SIG-M5 treated with dmso at 0.1 percent for 504 hours (cell line): ENCODE measurements around the gene MYO9B.

ENCODE experiments used
- DNase-seq: peaks from one replicate; lab custom pipeline; 2025; ENCODE audit not compliant: unreplicated experiment; lab: John Stamatoyannopoulos, UW

The MYO9B gene

DNA sequence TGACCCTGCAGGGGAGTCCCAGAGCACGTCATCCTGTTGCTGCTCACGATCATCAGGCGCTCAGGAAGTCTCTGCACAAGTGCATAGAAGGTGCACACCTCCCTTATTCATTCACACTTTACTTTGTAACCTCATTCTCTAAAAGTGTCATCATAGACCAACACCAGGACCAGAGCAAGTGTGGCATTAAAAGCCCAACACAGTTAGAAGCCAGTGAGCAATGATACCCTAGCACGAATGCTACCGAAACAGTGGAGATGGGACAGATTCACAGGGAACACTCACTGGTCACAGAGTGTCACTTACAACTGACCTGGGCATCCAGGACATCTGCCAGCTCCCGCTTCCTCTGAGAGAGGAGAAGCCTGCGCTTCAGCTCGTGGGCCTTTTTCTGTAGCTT, 17.3 kb upstream of the MYO9B start:
- no peak for DNase-seq

GRCh38 chr19:17060802-17061201, 14.8 kb upstream of the MYO9B start:
- no peak for DNase-seq

DNA sequence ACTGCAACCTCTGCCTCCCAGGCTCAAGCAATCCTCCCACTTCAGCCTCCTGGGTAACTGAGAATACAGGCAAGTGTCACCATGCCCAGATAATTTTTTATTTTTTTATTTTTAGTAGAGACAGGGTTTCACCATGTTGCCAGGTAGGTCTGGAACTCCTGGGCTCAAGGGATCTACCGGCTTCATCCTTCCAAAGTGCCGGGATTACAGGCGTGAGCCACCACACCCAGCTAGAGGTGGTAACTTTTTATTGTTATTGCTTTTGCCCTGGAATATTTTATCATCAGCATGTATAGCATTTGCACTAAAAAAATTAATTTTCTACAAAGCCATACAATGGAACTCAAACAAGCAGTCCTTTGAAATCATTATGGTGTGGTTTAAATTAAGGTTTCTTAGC, 14.4 kb upstream of the MYO9B start:
- no peak for DNase-seq

DNA sequence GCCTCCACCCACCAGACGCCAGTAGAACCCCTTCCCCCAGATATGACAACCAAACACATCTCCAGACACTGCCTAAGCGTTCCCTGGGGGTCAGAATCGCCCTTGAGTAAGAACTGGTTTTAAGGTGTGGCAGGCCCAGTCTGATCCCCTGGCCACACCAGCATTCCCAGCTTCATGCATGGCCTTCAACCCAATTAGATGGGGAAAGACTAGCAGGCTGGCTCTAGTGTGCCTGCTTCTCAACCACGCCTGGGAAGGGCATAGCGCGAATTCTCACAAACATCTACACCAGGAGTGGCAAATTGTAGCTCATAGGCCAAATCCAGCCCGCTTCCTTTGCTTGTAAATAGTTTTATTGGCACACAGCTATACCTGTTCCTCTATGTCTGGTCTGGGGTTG, 13.9 kb upstream of the MYO9B start:
- no peak for DNase-seq

GRCh38 chr19:17063428-17063827, 12.1 kb upstream of the MYO9B start:
- DNase-seq = no peak

GRCh38 chr19:17069193-17069592, 6.4 kb upstream of the MYO9B start:
- DNase-seq = no peak

GRCh38 chr19:17070421-17070820, 5.2 kb upstream of the MYO9B start:
- no peak for DNase-seq

GRCh38 chr19:17070912-17071311, 4.7 kb upstream of the MYO9B start:
- no peak for DNase-seq

DNA sequence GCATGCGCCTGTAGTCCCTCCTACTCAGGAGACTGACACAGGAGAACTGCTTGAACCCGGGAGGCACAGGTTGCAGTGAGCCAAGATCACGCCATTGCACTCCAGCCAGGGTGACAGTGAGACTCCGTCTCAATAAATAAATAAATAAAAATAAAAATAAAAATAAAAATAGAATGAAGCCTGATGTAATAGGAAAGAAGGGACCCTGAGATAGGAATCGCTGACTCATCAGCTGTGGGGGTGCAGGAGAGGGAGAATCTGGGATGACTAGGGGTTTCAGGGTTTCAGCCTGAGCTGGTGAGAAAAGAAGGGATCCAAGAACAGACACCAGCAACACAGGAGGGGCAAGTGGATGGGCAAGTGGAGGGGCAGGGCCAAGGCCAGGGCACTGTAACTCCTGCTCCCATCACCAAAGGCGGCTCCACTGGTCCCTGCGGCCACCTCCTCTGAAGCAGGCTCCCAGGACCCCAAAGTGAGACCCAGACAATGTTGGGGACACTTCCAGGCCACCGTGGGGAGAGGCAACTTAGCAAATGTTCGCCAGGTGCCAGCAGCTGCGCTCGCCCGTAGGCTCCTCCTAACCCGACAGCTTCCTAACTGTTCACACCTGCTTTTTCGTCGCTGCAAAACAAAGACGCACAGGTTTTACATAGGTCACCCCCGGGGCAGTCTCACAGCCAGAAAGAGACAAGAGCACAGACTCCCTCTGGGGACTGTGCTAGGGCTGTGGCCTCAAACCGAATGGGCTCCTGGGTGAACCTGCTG, 1.5 kb upstream of the MYO9B start:
- no peak for DNase-seq

GRCh38 chr19:17074634-17075034, 943 bp upstream of the MYO9B start:
- DNase-seq = no peak

DNA sequence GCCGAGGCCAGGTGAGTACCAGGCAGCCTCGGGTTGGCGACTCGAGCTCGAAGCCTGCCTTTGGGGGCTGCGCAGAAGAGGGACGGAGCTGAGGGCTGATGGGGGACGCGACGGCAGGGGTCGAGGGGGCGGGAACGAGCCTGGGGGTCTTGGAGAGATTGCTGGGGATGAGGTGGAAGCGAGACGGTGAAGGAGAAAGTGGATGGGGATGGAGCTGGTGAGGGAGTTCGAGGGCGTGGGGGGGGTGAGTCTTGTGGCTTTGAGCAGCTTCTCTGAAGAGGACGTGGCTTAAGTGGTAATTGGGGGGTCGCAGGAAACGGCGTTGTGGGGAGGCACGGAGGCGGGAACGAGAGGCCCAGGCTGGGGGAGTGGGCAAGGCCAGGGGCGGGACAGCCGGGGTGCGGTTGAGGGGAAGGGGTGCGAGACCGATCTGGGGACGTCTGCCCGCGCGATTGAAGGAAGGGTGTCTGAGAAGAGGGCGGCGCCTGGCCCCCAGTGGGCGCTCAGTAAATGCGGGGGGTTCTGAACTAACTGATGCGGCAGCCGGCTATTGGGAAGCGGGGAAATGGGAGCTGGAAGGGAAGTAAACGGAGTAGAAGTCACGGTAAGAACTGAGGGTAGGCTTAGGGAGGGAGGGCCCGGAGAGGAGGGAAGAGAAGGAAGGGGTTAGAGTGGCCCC, 426 bp downstream of the MYO9B start:
- peak; percentile 64 for DNase-seq

GRCh38 chr19:17076543-17076991, 990 bp downstream of the MYO9B start:
- DNase-seq = no peak

DNA sequence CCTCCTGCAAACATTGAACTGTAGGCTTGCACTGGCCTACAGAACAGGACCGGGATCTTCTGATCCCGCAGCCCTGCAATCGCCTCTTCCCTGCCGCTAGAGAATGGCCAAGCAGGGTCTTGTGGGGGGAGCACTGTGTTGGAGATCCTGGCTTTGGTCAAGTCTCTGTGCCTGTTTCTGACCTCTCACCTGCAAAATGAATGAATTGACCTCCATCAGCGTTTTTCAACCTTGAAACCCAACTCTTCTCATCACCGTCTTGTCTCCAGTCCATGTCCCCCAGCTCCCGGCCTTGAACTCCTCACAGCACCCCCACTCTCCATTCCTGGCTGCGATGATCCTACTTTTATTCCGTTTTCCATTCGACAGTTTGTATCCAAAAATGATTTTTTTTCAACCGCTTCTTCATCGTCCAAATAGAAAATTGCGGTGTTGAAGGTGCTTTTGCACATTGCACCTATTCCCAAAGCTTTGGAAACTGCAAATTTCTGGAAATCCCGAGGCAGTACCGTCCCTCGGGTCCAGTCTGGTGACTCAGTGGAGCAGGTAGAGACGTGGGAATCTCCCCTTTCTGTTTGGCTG, 2.0 kb downstream of the MYO9B start:
- DNase-seq = no peak

GRCh38 chr19:17078036-17078919, 2.7 kb downstream of the MYO9B start:
- no peak for DNase-seq

- DNase-seq = no peak
Measured at GRCh38 chr19:17078920-17079709, 3.5 kb downstream of the MYO9B start.

- no peak for DNase-seq
Measured at GRCh38 chr19:17079710-17080439, 4.3 kb downstream of the MYO9B start.

GRCh38 chr19:17080440-17080801, 4.8 kb downstream of the MYO9B start:
- DNase-seq = no peak

DNA sequence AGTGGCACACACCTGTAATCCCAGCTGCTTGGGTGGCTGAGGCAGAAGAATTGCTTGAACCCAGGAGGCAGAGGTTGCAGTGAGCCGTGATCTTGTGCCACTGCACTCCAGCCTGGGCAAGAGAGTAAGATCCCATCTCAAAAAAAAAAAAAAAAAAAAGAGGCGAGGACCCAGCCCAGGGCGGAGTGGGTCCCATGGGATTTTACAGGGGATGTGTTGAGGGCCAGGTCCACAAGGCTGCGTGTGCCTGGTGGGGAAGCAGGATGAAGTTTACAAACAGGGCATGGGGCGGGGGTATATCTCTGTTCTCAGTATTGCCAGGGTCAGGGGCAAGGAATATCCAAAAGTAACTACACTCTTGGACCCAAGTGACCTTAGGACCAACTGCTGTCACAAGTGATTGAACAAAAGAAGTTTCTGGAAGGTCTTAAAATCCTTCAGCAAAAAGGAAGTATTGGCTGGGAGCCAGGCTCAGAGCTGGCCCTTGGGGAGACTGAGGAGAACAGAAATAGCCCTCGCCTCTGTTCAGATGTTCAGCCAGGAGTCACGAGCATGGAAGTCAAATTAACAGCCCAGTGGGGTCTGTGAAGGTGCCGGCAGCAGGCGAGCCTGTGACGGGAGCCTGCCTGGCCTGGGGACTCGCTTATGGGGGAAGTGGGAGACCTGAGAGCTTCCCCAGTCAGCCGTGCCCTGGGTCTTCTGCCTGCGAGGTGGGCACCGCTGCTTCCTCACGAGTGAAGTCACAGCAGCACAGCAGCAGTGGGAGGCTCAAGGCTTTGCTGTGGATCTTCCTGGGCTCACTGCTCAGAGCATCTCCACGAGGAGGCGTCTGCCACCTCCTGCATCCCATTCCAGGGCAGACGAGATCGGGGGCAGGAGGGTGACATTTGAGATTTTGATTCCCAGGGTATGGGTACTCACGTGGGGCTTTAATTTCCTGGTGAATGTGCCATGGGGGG, 6.4 kb downstream of the MYO9B start:
- no peak for DNase-seq

DNA sequence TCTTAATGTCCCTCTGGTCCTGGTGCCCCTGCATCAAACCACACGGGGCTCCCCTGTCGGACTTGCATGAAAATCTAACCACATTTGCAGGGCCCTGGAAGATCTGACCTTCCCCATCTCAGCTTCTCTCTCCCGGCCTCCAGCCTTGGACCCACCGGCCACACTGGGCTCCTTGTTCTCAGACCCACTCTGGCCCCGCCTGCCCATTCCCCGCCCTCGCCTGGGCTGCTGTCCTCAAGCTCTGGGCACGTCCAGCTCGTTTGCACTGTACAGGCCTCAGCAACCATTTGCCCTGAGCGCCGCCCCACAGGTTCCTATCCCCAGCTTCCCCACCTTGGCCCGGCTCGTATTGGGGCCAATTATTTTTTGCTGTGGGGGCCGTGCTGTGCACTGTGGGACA, 10.5 kb downstream of the MYO9B start:
- DNase-seq = no peak
